ENCODE results near the gene DPP7.

Gene DPP7

DNA sequence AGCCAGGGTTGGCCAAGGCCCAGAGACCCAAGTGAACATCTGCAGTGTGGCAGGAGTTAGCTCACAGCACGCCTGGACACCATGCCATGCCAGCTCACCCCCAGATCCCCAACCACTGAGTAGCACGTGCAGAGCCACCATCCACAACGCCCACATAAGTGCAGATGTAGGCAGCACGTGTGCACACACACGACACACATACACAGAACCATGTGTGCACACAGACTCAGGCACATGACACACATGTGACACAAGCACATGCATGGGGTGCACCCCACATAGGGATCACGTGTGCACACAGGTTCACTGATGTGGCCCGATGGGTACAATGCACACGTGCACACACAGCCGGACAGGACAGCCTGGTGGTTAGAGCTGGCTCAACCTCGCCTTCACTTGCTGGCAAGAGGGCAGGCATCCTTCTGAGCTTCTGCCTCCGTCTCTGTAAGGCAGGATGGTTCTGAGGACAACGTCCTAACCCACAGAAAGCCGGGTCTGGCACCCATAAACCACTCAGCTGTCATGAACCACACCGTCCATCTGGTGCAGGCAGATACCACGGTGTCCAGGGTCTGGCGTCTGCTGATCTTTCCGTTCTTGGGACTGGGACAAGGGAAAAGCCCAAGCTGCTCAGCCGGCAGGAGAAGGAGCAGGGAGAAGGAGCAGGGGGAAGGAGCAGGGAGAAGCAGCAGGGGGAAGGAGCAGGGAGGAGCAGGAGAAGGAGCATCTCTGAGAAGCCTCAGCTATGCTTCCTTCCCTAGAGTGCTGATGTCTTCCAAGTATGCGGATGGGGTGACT is 43.3 kb upstream of the DPP7 start:
- TF ChIP-seq EZH2phosphoT487 (conservative IDR thresholded peaks at IDR 0.05; ENCODE audit: low read length) = no peak
- TF ChIP-seq, protein P1, sequence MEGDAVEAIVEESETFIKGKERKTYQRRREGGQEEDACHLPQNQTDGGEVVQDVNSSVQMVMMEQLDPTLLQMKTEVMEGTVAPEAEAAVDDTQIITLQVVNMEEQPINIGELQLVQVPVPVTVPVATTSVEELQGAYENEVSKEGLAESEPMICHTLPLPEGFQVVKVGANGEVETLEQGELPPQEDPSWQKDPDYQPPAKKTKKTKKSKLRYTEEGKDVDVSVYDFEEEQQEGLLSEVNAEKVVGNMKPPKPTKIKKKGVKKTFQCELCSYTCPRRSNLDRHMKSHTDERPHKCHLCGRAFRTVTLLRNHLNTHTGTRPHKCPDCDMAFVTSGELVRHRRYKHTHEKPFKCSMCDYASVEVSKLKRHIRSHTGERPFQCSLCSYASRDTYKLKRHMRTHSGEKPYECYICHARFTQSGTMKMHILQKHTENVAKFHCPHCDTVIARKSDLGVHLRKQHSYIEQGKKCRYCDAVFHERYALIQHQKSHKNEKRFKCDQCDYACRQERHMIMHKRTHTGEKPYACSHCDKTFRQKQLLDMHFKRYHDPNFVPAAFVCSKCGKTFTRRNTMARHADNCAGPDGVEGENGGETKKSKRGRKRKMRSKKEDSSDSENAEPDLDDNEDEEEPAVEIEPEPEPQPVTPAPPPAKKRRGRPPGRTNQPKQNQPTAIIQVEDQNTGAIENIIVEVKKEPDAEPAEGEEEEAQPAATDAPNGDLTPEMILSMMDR (IDR thresholded peaks at IDR 0.05; ENCODE audit: insufficient read depth, low read length, poor library complexity, severe bottlenecking) = no peak
- H3F3A ChIP-seq (ENCODE audit: insufficient read depth) = no peaks in the 10 kb centered on the region
- no peak overlapping the region for H3K4me3 ChIP-seq (ENCODE audit: insufficient read depth, low read length, poor library complexity, severe bottlenecking)
- H3K9me2 ChIP-seq (replicated peaks; ENCODE audit: insufficient read depth, low read length) = no peaks in the 10 kb centered on the region
- H2AFZ ChIP-seq (ENCODE audit: low read depth, low read length, severe bottlenecking) = no peak overlapping the region
- H3K9me3 ChIP-seq (ENCODE audit: insufficient read depth, low read length) = no peaks in the 10 kb centered on the region
- H3K9ac ChIP-seq (ENCODE audit: low read length) = no peak overlapping the region
- H3K4me2 ChIP-seq (ENCODE audit: low read depth, low read length, poor library complexity, severe bottlenecking) = no peak overlapping the region
- H3K79me2 ChIP-seq (ENCODE audit: insufficient read depth, low read length) = no peaks in the 10 kb centered on the region
- H3K27ac ChIP-seq (ENCODE audit: low read depth, low read length) = no peak overlapping the region
- no peaks in the 10 kb centered on the region for H3K27me3 ChIP-seq (ENCODE audit: low read length)
- no peaks in the 10 kb centered on the region for H3K36me3 ChIP-seq (ENCODE audit: low read length)
- no peaks in the 10 kb centered on the region for H4K20me1 ChIP-seq (ENCODE audit: low read depth, low read length)

DNA sequence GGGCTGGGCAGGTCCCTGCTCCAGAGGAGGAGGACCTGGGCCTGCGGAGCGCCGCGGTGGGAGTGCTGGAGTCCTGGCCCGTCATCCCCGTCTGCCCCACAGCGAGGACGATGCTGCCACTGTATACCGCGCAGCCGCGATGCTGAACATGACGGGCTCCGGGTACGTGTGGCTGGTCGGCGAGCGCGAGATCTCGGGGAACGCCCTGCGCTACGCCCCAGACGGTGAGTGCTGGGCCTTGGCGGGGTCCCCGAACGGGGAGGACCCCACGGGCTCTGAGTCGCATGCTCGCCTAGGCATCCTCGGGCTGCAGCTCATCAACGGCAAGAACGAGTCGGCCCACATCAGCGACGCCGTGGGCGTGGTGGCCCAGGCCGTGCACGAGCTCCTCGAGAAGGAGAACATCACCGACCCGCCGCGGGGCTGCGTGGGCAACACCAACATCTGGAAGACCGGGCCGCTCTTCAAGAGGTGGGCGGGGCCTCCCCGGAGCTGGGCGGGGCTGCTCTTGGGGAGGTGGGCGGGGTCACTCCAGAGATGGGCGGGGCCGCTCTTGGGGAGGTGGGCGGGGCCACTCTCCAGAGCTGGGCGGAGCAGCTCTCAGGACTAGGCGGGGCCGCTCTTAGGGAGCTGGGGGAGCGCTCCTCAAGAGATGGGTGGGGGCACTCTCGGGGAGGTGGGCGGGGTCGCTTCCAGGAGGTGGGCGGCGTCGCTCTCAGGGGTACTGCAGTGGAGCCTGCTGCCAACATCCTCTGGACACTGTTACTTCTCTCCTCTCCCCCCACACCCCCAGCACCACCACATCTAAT is 42.2 kb upstream of the DPP7 start:
- Histone ChIP-seq H3F3A (ENCODE audit: insufficient read depth) (no peaks in the 10 kb centered on the region), H2AFZ (ENCODE audit: low read depth, low read length, severe bottlenecking) (no peak overlapping the region), H4K20me1 (ENCODE audit: low read depth, low read length) (no peaks in the 10 kb centered on the region), H3K79me2 (ENCODE audit: insufficient read depth, low read length) (no peaks in the 10 kb centered on the region), H3K27ac (ENCODE audit: low read depth, low read length) (no peak overlapping the region), H3K9me3 (ENCODE audit: insufficient read depth, low read length) (no peaks in the 10 kb centered on the region), H3K4me3 (ENCODE audit: insufficient read depth, low read length, poor library complexity, severe bottlenecking) (no peak overlapping the region), H3K36me3 (ENCODE audit: low read length) (no peaks in the 10 kb centered on the region), H3K27me3 (ENCODE audit: low read length) (no peaks in the 10 kb centered on the region), H3K9me2 (replicated peaks; ENCODE audit: insufficient read depth, low read length) (no peaks in the 10 kb centered on the region), H3K4me2 (ENCODE audit: low read depth, low read length, poor library complexity, severe bottlenecking) (no peak overlapping the region), H3K9ac (ENCODE audit: low read length) (no peak overlapping the region)
- TF ChIP-seq, protein P1 (IDR thresholded peaks at IDR 0.05; ENCODE audit: insufficient read depth, low read length, poor library complexity, severe bottlenecking) = no peak
- TF ChIP-seq EZH2phosphoT487 (conservative IDR thresholded peaks at IDR 0.05; ENCODE audit: low read length) = no peak

DNA sequence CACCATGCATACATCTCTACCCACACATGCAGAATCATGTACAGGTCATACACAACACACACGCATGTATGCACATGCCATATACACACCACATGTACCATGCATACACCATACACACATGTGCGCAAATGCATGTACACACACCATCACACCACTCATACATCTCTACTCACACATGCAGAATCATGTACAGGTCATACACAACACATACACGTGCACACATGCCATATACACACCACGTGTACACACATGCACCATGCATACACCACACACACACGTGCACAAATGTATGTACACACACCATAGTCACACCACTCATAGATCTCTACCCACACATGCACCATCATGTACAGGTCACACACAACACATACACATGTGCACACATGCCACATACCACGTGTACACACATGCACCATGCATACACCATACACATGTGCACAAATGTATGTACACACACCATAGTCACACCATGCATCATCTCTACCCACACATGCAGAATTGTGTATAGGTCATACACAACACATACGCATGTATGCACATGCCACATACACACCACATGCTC is 38.4 kb upstream of the DPP7 start:
- no peaks in the 10 kb centered on the region for H3K9me3 ChIP-seq (ENCODE audit: insufficient read depth, low read length)
- no peak overlapping the region for H3K9ac ChIP-seq (ENCODE audit: low read length)
- no peaks in the 10 kb centered on the region for H3K79me2 ChIP-seq (ENCODE audit: insufficient read depth, low read length)
- H3K9me2 ChIP-seq (replicated peaks; ENCODE audit: insufficient read depth, low read length) = no peaks in the 10 kb centered on the region
- H3K27ac ChIP-seq (ENCODE audit: low read depth, low read length) = no peak overlapping the region
- H3K4me3 ChIP-seq (ENCODE audit: insufficient read depth, low read length, poor library complexity, severe bottlenecking) = no peak overlapping the region
- TF ChIP-seq EZH2phosphoT487 (conservative IDR thresholded peaks at IDR 0.05; ENCODE audit: low read length) = no peak
- TF ChIP-seq, protein P1 (IDR thresholded peaks at IDR 0.05; ENCODE audit: insufficient read depth, low read length, poor library complexity, severe bottlenecking) = no peak
- H3K4me2 ChIP-seq (ENCODE audit: low read depth, low read length, poor library complexity, severe bottlenecking) = no peak overlapping the region
- H2AFZ ChIP-seq (ENCODE audit: low read depth, low read length, severe bottlenecking) = no peak overlapping the region
- H4K20me1 ChIP-seq (ENCODE audit: low read depth, low read length) = no peaks in the 10 kb centered on the region
- H3K27me3 ChIP-seq (ENCODE audit: low read length) = no peaks in the 10 kb centered on the region
- H3K36me3 ChIP-seq (ENCODE audit: low read length) = no peaks in the 10 kb centered on the region
- peaks cover 13% of the 10 kb centered on the region; the same call in 1 of the 2 replicates for H3F3A ChIP-seq (ENCODE audit: insufficient read depth)

All from SU-DHL-6 (cell line).